ENCODE measurements around the gene PLPPR4.

PLPPR4 gene, protein sequence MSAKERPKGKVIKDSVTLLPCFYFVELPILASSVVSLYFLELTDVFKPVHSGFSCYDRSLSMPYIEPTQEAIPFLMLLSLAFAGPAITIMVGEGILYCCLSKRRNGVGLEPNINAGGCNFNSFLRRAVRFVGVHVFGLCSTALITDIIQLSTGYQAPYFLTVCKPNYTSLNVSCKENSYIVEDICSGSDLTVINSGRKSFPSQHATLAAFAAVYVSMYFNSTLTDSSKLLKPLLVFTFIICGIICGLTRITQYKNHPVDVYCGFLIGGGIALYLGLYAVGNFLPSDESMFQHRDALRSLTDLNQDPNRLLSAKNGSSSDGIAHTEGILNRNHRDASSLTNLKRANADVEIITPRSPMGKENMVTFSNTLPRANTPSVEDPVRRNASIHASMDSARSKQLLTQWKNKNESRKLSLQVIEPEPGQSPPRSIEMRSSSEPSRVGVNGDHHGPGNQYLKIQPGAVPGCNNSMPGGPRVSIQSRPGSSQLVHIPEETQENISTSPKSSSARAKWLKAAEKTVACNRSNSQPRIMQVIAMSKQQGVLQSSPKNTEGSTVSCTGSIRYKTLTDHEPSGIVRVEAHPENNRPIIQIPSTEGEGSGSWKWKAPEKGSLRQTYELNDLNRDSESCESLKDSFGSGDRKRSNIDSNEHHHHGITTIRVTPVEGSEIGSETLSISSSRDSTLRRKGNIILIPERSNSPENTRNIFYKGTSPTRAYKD

DNA sequence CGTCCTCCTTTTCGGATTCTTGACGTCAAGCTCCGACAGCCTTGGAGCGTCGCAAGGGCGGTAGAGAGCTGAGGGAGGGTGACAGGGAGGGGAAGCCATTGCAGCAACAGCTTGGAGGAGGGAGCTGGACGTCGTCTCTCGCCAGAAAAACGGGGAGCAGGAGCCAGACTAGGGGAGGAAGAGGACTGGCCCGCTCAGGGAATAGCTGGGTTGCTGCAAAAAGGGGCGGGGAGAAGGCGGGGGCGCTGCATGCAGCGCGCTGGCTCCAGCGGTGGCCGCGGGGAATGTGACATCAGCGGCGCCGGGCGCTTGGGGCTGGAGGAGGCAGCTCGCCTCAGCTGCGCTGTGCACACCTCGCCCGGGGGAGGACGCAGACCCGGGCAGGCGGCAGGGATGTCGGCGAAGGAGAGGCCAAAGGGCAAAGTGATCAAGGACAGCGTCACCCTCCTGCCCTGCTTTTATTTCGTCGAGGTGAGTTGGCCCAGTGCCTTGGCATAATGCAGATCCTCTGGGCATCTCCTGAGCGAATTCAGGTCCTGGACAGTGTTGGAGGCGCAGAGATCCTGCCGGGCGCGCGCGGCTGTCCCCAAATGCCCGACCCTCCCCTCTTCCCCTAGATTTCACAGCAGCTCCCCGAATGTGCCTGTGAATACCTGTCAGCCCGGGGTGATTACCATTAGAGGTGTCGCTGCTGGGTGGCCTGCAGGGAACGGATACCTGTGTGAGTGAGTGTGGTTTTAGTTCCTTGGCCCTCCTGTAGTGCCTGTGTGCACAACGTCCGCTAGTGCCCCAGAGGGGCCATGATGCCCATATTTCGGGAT, at the start of gene PLPPR4:
TSS of gene PLPPR4 (plus strand) at position 292 of the 821 bp plus-strand sequence. CDS start at position 394, 102 bp downstream.
- TF ChIP-seq, protein P1, sequence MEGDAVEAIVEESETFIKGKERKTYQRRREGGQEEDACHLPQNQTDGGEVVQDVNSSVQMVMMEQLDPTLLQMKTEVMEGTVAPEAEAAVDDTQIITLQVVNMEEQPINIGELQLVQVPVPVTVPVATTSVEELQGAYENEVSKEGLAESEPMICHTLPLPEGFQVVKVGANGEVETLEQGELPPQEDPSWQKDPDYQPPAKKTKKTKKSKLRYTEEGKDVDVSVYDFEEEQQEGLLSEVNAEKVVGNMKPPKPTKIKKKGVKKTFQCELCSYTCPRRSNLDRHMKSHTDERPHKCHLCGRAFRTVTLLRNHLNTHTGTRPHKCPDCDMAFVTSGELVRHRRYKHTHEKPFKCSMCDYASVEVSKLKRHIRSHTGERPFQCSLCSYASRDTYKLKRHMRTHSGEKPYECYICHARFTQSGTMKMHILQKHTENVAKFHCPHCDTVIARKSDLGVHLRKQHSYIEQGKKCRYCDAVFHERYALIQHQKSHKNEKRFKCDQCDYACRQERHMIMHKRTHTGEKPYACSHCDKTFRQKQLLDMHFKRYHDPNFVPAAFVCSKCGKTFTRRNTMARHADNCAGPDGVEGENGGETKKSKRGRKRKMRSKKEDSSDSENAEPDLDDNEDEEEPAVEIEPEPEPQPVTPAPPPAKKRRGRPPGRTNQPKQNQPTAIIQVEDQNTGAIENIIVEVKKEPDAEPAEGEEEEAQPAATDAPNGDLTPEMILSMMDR (IDR thresholded peaks at IDR 0.05; ENCODE audit: low read depth, low read length) = no peak
- DNase-seq (ENCODE audit: extremely low read depth, low read depth) = no peak

DNA sequence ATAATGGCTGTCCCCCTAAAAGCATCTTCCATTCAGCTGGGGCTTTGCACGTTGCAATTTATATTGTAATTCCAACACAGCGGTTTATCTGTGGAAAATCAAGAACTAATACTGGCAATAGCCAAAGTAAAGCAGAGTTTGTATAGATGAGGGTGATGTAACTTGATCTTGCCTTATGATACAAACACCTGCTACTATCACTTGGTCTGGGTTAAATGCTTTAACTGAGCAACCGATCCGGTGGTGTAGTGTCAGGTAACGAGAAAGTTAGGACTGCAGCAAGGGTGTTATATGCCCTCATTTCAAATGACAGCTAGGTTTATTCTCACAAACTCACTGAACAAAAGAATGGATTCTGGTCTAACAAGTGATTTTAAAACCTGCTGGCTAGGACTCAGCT, 47.3 kb upstream of the PLPPR4 start:
- TF ChIP-seq, protein P1 (IDR thresholded peaks at IDR 0.05; ENCODE audit: low read depth, low read length) = no peak
- DNase-seq (ENCODE audit: extremely low read depth, low read depth) = no peak

DNA sequence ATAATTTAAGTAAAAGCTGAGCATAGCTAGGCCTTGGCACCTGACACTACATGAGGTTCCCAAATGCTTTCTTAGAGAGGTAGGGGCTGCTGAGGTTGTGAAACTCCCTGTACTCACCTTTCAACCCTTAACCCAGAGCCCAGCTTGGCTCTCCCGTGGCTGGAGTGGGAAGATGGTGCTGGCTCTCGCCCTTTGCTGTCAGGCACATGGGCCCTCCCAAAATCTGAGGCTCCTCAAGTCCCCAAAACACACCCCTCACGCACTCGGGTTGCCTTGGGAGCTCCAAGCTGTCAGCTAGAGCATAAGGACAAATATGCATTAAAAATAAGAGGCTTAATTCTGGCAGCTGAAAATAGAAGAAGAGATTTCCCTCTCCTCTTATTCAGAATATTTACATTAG, 46.7 kb upstream of the PLPPR4 start:
- TF ChIP-seq, protein P1 (IDR thresholded peaks at IDR 0.05; ENCODE audit: low read depth, low read length) = no peak
- DNase-seq (ENCODE audit: extremely low read depth, low read depth) = no peak

DNA sequence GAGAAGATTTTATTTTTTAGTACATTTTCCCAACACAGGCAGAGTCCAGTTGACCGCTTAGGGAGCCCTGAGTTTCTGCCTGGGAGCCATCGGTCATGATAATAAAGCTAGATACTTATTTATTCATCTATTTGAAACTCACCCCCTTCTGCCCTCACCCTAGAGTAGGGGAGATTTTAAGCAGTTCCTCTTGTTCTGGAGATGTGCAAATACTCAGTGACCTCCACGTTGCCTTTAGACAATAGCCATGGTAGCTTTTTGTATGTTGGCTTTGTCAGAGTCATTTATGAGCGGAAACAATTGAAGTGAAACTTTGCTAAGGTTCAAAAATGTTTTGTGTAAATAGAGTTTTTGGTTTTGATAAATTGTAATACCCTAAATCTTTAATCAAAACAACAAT, 45.7 kb upstream of the PLPPR4 start:
- no peak for DNase-seq (ENCODE audit: extremely low read depth, low read depth)
- TF ChIP-seq, protein P1 (IDR thresholded peaks at IDR 0.05; ENCODE audit: low read depth, low read length) = no peak

DNA sequence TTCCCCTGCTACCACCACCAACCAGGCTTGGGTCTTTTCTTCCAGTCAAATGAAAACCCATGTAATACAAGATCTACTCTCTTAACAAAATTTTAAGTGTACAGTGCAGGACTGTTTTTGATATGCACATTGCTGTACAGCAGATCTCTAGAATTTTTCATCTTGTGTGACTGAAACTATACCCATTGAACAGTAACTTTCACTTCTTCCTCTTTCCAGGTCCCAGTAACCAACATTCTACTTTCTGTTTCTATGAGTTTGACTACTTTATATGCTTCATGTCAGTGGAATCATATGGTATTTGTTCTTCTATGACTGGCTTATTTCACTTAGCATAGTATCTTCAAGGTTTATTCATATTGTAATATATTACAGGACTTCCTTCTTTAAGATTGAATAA, 45.3 kb upstream of the PLPPR4 start:
- TF ChIP-seq, protein P1 (IDR thresholded peaks at IDR 0.05; ENCODE audit: low read depth, low read length) = no peak
- DNase-seq (ENCODE audit: extremely low read depth, low read depth) = no peak

DNA sequence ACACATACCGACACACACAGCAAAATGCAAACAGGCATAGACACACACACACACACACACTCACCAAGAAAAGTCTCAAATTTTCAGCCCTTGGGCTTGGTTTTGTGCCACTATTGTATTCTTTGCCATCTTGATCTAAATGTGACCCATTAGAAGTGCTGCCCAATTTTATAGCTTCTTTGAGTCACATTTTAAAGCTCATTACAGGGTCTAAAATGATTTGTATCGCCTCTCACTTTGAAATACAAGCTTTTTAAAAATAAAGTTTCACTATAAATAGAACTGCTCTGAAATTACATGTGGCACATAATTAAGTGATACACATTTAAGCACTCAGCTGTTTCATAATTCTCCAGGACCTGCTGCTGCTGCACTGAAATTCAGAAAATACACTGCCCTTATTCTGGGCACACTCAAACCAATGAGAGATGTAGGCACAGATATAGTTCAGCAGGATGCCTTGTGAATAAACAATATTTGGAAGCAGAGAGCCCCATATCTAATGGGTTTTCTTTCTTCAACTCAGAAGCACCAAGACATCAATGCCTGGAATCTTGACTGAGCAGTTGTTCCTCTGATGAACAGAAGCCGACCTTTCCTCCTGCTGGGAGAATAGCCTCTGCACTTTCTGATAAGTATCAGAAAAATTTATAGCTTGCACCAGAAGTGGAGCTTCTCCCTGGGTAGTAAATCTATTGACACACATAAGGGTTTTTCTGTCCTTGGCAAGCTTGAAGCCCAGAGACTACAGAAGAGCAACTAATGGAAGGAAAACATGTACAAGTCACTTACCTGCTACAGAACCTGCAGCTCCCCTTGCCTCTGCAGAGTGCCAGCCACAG, 37.0 kb upstream of the PLPPR4 start:
- DNase-seq (ENCODE audit: extremely low read depth, low read depth) = no peak
- TF ChIP-seq, protein P1 (IDR thresholded peaks at IDR 0.05; ENCODE audit: low read depth, low read length) = no peak

Measured in AG09319 (cell line).